Measurements from ENCODE around the gene CACNB4. TPM values are rescaled to one million over a fixed set of nuclear protein-coding genes. Genes with fewer than 3 reads are reported as not detected.

The CACNB4 gene
- total and polyA plus RNA-seq, 10 of the 15 experiments (the other 5 are each of a cell fraction or from before 2014, with no cell fraction given), result 2.0 to 21.6 (median 9.3) TPM

DNA sequence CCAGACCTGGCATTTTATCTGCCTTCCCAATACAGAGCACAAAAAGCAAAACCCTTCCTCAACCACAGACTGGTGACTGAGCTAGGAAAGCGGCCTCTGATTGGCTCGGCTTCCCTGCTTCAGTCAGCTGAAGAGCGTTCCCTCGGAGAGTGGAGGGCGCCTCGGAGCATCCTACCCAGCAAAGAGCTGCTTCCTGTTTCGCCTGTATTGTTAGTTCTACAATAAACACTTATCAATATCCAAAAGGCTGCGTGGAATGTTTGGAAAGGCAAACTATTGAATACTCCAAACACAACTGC is 125.0 kb downstream of the CACNB4 start:
- DNase-seq (ENCODE audit: low read depth, low spot score), result no peak
- H3K4me2 ChIP-seq (ENCODE audit: control insufficient read depth, insufficient read depth), result no peak overlapping the region
- POLR2A ChIA-PET, result no interaction called here
- 10% methylated on average over 8 of the region's 8 CpGs for WGBS (ENCODE audit: insufficient coverage, insufficient replicate concordance, low lambda C conversion rate, missing lambda C conversion rate)
- CTCF ChIA-PET, result interaction anchor here (0.6 to 1.7 kb wide), 5 partner anchors 12 to 82 kb away, joined by 3 to 4 read pairs (median 4); no protein-coding TSS in a partner anchor
- no TSS peak for BruUV-seq (replicated peaks)
- H3K4me1 ChIP-seq (ENCODE audit: control insufficient read depth, insufficient read depth, low read length), result peaks cover 10% of the 10 kb centered on the region; the same call in 1 of the 2 replicates
- peaks cover 0 to 4% of the 10 kb centered on the region in 2 experiments; a peak in 2 of 4 replicates for H3K27me3 ChIP-seq (replicated peaks in 1 of 2; ENCODE audit: control insufficient read depth in 2 of 2, insufficient read depth in 2 of 2, low read length in 1 of 2)
- ATAC-seq, result peak; percentile 47; the same call in 2 of the 3 replicates
- no peaks in the 10 kb centered on the region for H3K79me2 ChIP-seq (ENCODE audit: control insufficient read depth, insufficient read depth, low read length)
- no peak overlapping the region for H3K4me3 ChIP-seq
- no peaks in the 10 kb centered on the region; the same call in 2 of the 3 replicates for H3K9me3 ChIP-seq (replicated peaks; ENCODE audit: control insufficient read depth, insufficient read depth, low read length)
- H2AFZ ChIP-seq (ENCODE audit: control insufficient read depth, low read depth, low read length), result no peak overlapping the region
- RAD21 ChIA-PET (ENCODE audit: unreplicated experiment), result no interaction called here
- in situ Hi-C loops (cut with MboI) (no loop called here), intact Hi-C loops (cut with micrococcal nuclease; ENCODE audit: unreplicated experiment) (no loop called here)
- H3K36me3 ChIP-seq (ENCODE audit: control insufficient read depth in 2 of 2, insufficient read depth in 2 of 2, low read length in 1 of 2), result no peaks in the 10 kb centered on the region
- no peak for TF ChIP-seq GABPA (IDR thresholded peaks at IDR 0.05; ENCODE audit: low read depth)
- TF ChIP-seq SUZ12 (IDR thresholded peaks at IDR 0.05; ENCODE audit: unreplicated experiment), result no peak
- TF ChIP-seq NR2C1 (IDR thresholded peaks at IDR 0.05), result no peak
- no peak for TF ChIP-seq CHD2 (IDR thresholded peaks at IDR 0.05; ENCODE audit: borderline replicate concordance, low read depth, low read length)
- TF ChIP-seq ZNF24 (IDR thresholded peaks at IDR 0.05), result no peak
- TF ChIP-seq ZBTB11 (CRISPR knock-in tag; IDR thresholded peaks at IDR 0.05), result no peak
- TF ChIP-seq ZZZ3 (IDR thresholded peaks at IDR 0.05; ENCODE audit: control insufficient read depth, insufficient read length, low read depth), result no peak
- TF ChIP-seq, protein P1, sequence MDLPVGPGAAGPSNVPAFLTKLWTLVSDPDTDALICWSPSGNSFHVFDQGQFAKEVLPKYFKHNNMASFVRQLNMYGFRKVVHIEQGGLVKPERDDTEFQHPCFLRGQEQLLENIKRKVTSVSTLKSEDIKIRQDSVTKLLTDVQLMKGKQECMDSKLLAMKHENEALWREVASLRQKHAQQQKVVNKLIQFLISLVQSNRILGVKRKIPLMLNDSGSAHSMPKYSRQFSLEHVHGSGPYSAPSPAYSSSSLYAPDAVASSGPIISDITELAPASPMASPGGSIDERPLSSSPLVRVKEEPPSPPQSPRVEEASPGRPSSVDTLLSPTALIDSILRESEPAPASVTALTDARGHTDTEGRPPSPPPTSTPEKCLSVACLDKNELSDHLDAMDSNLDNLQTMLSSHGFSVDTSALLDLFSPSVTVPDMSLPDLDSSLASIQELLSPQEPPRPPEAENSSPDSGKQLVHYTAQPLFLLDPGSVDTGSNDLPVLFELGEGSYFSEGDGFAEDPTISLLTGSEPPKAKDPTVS (IDR thresholded peaks at IDR 0.05; ENCODE audit: low read depth, low read length), result no peak
- TF ChIP-seq PRDM15 (CRISPR knock-in tag; IDR thresholded peaks at IDR 0.05), result no peak
- TF ChIP-seq POU2F2 (IDR thresholded peaks at IDR 0.05; ENCODE audit: borderline replicate concordance, low read depth, low read length), result no peak
- TF ChIP-seq PBX3 (IDR thresholded peaks at IDR 0.05; ENCODE audit: insufficient replicate concordance, low read depth, low read length), result no peak
- TF ChIP-seq CHD4 (IDR thresholded peaks at IDR 0.05), result no peak
- TF ChIP-seq YY1 (IDR thresholded peaks at IDR 0.05; ENCODE audit: low read depth, low read length), result no peak
- TF ChIP-seq ZBED1 (IDR thresholded peaks at IDR 0.05; ENCODE audit: borderline replicate concordance), result no peak
- H3K27ac ChIP-seq (ENCODE audit: control insufficient read depth, insufficient read depth), result no peak overlapping the region
- H4K20me1 ChIP-seq (ENCODE audit: control insufficient read depth, insufficient read depth), result no peaks in the 10 kb centered on the region
- FAIRE-seq, result no peak
- SMC1A ChIA-PET (ENCODE audit: uncharacterized antibody, unreplicated experiment), result no interaction called here
- no peak overlapping the region for H3K9ac ChIP-seq (ENCODE audit: control insufficient read depth, insufficient read depth, low read length)
